Mesenchymal stem cell (in vitro differentiated cells and primary cell): Measurements from ENCODE around the gene PRSS21.

ENCODE experiments used
- DNase-seq: peaks from one replicate; pipeline ENCODE4 v3.0.0-alpha.2; 2013
- H2AFZ ChIP-seq: one replicate; pipeline ENCODE4 v1.6.1; 2013; ENCODE audit warnings: low read depth, mild to moderate bottlenecking, control low read depth, inconsistent platforms, low read length, moderate library complexity
- H2AK5ac ChIP-seq: 2 replicates; pipeline ENCODE4 v1.6.1; 2013; ENCODE audit warnings: low read length, moderate library complexity, mild to moderate bottlenecking, inconsistent platforms; ENCODE audit not compliant: severe bottlenecking
- H2BK120ac ChIP-seq: one replicate; pipeline ENCODE4 v1.6.1; 2013; ENCODE audit warnings: low read depth, mild to moderate bottlenecking, inconsistent platforms, low read length, moderate library complexity
- H2BK12ac ChIP-seq, 2 experiments: one replicate each; pipeline ENCODE4 v1.6.1; 2013; ENCODE audit warnings: inconsistent platforms in 2 of 2, low read length in 2 of 2, mild to moderate bottlenecking in 2 of 2, moderate library complexity in 2 of 2, control low read depth in 1 of 2
- H2BK15ac ChIP-seq: one replicate; pipeline ENCODE4 v1.6.1; 2013; ENCODE audit warnings: mild to moderate bottlenecking, low read depth, inconsistent platforms; ENCODE audit not compliant: poor library complexity, severe bottlenecking
- H2BK5ac ChIP-seq: 2 replicates; pipeline ENCODE4 v1.6.1; 2013; ENCODE audit warnings: low read depth, mild to moderate bottlenecking, low read length, control low read depth, inconsistent platforms; ENCODE audit not compliant: poor library complexity, severe bottlenecking
- H3K14ac ChIP-seq, 2 experiments: one replicate each; pipeline ENCODE4 v1.6.1; 2013; ENCODE audit warnings: inconsistent platforms in 2 of 2, low read length in 2 of 2, control low read depth in 1 of 2, mild to moderate bottlenecking in 1 of 2, moderate library complexity in 1 of 2
- H3K18ac ChIP-seq, 2 experiments: one replicate each; pipeline ENCODE4 v1.6.1; 2013; ENCODE audit warnings: inconsistent platforms in 2 of 2, low read length in 2 of 2, control low read depth in 1 of 2, low read depth in 1 of 2, mild to moderate bottlenecking in 1 of 2
- H3K23ac ChIP-seq, 2 experiments: one replicate each; pipeline ENCODE4 v1.6.1; 2013; ENCODE audit warnings: inconsistent platforms in 2 of 2, low read length in 2 of 2, mild to moderate bottlenecking in 2 of 2, moderate library complexity in 2 of 2, control low read depth in 1 of 2
- H3K27ac ChIP-seq: 2 replicates; pipeline ENCODE4 v1.5.1; 2013; ENCODE audit warnings: mild to moderate bottlenecking, moderate library complexity, low read length, control low read depth, inconsistent platforms; ENCODE audit not compliant: poor library complexity, severe bottlenecking
- H3K27me3 ChIP-seq, 2 experiments: 2 replicates each; pipeline versions ENCODE4 v1.6.1 to v1.7.0; 2013; ENCODE audit warnings: low read length in 2 of 2, mild to moderate bottlenecking in 2 of 2, moderate library complexity in 2 of 2, control low read depth in 1 of 2, inconsistent platforms in 1 of 2; ENCODE audit not compliant: control insufficient read depth in 1 of 2, insufficient read depth in 1 of 2
- H3K36me3 ChIP-seq, 2 experiments: 2 replicates each; pipeline versions ENCODE4 v1.6.1 to v1.7.0; 2013; ENCODE audit warnings: low read length in 2 of 2, control low read depth in 1 of 2, inconsistent platforms in 1 of 2, low read depth in 1 of 2, mild to moderate bottlenecking in 1 of 2; ENCODE audit not compliant: insufficient read depth in 2 of 2, control insufficient read depth in 1 of 2
- H3K4ac ChIP-seq, 2 experiments: one replicate each; pipeline ENCODE4 v1.6.1; 2013; ENCODE audit warnings: inconsistent platforms in 2 of 2, low read length in 2 of 2, mild to moderate bottlenecking in 2 of 2, moderate library complexity in 2 of 2, control low read depth in 1 of 2, low read depth in 1 of 2
- H3K4me1 ChIP-seq: 2 replicates; pipeline ENCODE4 v1.6.1; 2013; ENCODE audit warnings: low read depth, low read length, control low read depth; ENCODE audit not compliant: control insufficient read depth, insufficient read depth
- H3K4me2 ChIP-seq: 2 replicates; pipeline ENCODE4 v1.6.1; 2013; ENCODE audit warnings: low read length, mild to moderate bottlenecking, inconsistent platforms; ENCODE audit not compliant: poor library complexity, severe bottlenecking
- H3K4me3 ChIP-seq, 2 experiments: 2 replicates each; pipeline versions ENCODE4 v1.5.1 to v1.7.0; 2013; ENCODE audit warnings: low read length in 2 of 2, mild to moderate bottlenecking in 2 of 2, control low read depth in 1 of 2, low read depth in 1 of 2; ENCODE audit not compliant: insufficient read depth in 1 of 2
- H3K79me1 ChIP-seq: replicated peaks from 2 replicates; pipeline ENCODE4 v1.6.1; 2013; ENCODE audit warnings: mild to moderate bottlenecking, control low read depth, low read length, inconsistent platforms; ENCODE audit not compliant: poor library complexity, severe bottlenecking
- H3K9ac ChIP-seq: 2 replicates; pipeline ENCODE4 v1.7.0; 2013; ENCODE audit warnings: mild to moderate bottlenecking, low read length, moderate library complexity
- H3K9me3 ChIP-seq: 2 replicates; pipeline ENCODE4 v1.7.0; 2013; ENCODE audit warnings: mild to moderate bottlenecking, low read length; ENCODE audit not compliant: control insufficient read depth
- H4K8ac ChIP-seq: one replicate; pipeline ENCODE4 v1.6.1; 2013; ENCODE audit warnings: inconsistent platforms, mild to moderate bottlenecking, low read length, moderate library complexity
- H4K91ac ChIP-seq: one replicate; pipeline ENCODE4 v1.6.1; 2013; ENCODE audit warnings: mild to moderate bottlenecking, low read length, inconsistent platforms
- WGBS: methylation state at CpG from one replicate; pipeline ENCODE4 v1.1.7; 2013; ENCODE audit warnings: mixed read lengths; 5-methylcytosine and 5-hydroxymethylcytosine counted together

The PRSS21 gene

DNA sequence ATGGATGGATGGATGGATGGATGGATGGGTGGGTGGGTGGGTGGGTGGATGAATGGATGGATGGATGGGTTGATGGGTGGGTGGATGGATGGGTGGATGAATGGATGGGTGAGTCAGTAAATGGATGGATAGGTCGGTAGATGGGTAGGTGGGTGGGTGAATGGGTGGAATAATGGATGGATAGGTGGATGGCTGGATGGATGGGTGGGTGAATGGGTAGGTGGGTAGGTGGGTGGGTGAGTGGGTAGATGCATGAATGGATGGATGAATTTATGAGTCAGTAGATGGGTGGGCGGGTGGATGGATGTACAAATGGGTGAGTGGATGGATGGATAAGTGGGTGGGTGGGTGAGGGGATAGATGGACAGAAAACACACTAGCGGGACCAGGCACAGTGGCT lies 17.9 kb downstream of the PRSS21 start:
- Histone ChIP-seq H4K91ac (no peak overlapping the region), H3K27me3 (peaks cover 0 to 30% of the 10 kb centered on the region in 2 experiments), H3K79me1 (no peaks in the 10 kb centered on the region), H2BK12ac (no peak overlapping the region), H3K18ac (no peak overlapping the region), H3K9ac (no peak overlapping the region), H2BK15ac (no peak overlapping the region), H3K4ac (peak overlapping the region in 1 of 2 experiments; percentile 71), H2BK5ac (peak overlapping the region; percentile 94), H2AK5ac (peak overlapping the region; percentile 91), H3K14ac (no peak overlapping the region), H2AFZ (no peak overlapping the region), H3K9me3 (no peaks in the 10 kb centered on the region), H4K8ac (no peak overlapping the region), H2BK120ac (no peak overlapping the region), H3K23ac (no peak overlapping the region), H3K4me3 (no peak overlapping the region), H3K27ac (peak overlapping the region; percentile 97), H3K4me1 (peaks cover 30% of the 10 kb centered on the region), H3K4me2 (no peak overlapping the region), H3K36me3 (no peaks in the 10 kb centered on the region)
- WGBS = over 99% methylated on average over 3 of the region's 3 CpGs
- no peak for DNase-seq

DNA sequence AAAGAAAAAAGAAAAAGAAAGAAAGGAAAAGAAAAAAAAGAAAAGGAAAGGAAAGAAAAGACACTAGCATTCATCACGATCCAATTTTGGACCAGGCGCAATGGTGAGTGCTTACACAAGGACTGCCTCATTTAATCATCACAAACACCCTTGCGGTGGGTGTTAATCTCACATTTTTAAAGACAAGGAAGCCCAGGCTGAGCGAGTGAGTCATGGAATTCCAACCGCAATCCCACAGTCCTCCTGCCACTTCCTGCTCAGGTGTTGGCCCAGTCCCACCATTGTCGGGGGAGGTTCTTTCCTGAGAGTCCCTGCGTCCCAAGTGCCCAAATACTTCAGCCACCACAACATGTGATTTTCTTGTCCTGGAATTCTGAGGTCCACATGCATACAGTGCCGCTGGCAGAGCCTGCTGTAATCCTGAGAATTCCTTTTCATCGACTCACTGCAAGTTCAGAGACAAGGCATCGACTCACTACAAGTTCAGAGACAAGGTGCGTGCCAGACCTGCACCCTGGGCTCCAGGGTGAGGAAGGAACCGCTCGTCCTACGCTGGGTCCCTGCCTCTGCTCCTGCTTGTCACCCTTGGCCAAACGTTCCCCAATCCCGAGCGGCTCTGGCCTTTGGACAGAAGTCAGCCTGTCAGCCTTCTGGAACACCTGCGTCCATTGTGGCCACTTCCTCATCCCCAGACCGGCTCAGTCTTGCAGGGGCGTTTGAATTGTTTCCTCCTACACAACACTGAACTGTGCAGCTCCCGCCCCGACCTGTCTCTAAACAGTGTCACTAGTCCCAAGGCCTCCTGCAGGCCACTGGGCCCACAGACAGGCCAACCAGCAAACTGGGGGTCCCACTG lies 18.8 kb downstream of the PRSS21 start:
- H2BK5ac ChIP-seq = peak overlapping the region; percentile 94
- WGBS = 20% methylated on average over 22 of the region's 22 CpGs

DNA sequence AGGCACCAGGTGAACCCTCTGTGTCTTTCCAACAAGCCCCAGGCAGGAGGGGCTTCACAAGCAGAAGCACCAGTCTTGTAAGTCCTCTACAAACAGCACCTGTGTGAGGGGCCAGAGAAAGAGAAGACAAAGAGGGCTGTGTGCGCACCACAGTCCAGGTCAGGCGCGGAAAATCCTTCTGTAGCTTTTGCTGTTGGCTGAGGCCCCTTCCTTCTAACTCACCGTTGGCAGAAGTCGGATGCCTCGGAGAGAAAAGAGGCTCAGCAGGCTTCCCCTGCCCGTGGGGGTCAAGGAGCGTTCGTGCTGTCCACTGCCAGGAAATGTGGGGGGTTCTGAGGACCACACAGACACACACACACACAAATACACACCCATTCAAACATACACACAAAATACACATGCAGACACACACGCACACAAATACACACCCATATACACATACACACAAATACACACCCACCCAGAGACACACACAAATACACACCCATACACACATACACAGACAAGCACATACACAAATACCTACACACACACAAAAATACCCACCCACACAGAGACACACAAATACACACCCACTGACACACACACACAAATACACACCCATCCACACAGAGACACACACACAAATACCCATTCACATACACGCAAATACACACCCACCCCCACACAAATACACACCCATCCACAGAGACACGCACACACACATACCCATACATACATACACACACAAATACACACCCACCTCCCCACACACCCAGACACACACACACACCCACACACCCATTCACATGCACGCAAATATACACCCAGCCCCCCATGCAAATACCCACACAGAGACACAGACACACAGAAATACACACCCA lies 19.8 kb downstream of the PRSS21 start:
- Histone ChIP-seq H2BK120ac (peak overlapping the region; percentile 54), H3K4me2 (no peak overlapping the region), H3K36me3 (no peaks in the 10 kb centered on the region), H4K91ac (peak overlapping the region; percentile 2), H2AFZ (no peak overlapping the region), H3K79me1 (no peaks in the 10 kb centered on the region), H2BK12ac (peak overlapping the region; percentile 4 to 52), H3K27ac (peak overlapping the region; percentile 97), H3K18ac (peak overlapping the region; percentile 61 to 70), H3K27me3 (peaks cover 0 to 11% of the 10 kb centered on the region in 2 experiments), H3K14ac (no peak overlapping the region), H2AK5ac (peak overlapping the region; percentile 94), H3K4ac (peak overlapping the region in 1 of 2 experiments; percentile 17), H3K9ac (no peak overlapping the region), H3K4me3 (no peak overlapping the region), H2BK15ac (no peak overlapping the region), H2BK5ac (peak overlapping the region; percentile 50), H3K9me3 (no peaks in the 10 kb centered on the region), H3K4me1 (peaks cover 30% of the 10 kb centered on the region), H3K23ac (no peak overlapping the region), H4K8ac (no peak overlapping the region)
- DNase-seq = peak; percentile 15
- WGBS = 81% methylated on average over 13 of the region's 13 CpGs

More for the DNA sequence above, 18.8 kb downstream of the PRSS21 start:
- Histone ChIP-seq H3K23ac (no peak overlapping the region), H3K4me2 (peak overlapping the region; percentile 40), H2AFZ (no peak overlapping the region), H3K27ac (peak overlapping the region; percentile 97), H3K27me3 (peaks cover 0 to 21% of the 10 kb centered on the region in 2 experiments), H3K4me3 (no peak overlapping the region), H2BK12ac (peak overlapping the region; percentile 59), H2AK5ac (peak overlapping the region; percentile 94), H3K79me1 (no peaks in the 10 kb centered on the region), H2BK15ac (no peak overlapping the region), H3K9me3 (no peaks in the 10 kb centered on the region), H4K91ac (peak overlapping the region; percentile 70), H3K4ac (peak overlapping the region in 1 of 2 experiments; percentile 24), H3K14ac (no peak overlapping the region), H2BK120ac (peak overlapping the region; percentile 54), H3K9ac (no peak overlapping the region), H3K4me1 (peaks cover 30% of the 10 kb centered on the region), H4K8ac (peak overlapping the region; percentile 67), H3K36me3 (no peaks in the 10 kb centered on the region), H3K18ac (peak overlapping the region; percentile 34 to 70)
- peak; percentile 93 for DNase-seq

DNA sequence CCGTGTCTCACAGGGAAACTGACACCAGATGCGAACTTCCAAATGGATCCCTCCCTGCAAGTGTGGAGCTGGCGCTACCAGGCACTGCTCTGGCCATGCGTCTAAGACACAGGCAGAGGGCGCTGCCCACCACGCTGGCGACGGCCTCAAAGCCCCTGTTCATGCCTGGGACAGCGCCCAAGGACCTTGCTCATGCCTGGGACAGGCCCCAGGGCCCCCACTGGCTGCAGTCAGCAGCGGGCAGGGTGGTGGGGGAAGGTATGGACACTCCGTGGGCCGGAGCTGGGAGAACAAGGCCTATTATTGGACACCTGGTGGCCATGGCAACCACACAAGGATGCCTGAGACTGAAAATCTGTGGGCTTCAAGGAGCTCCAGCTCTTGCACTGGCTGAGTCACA lies 21.9 kb downstream of the PRSS21 start:
- no peak overlapping the region for H2BK5ac ChIP-seq
- H3K36me3 ChIP-seq = no peaks in the 10 kb centered on the region
- H3K4me2 ChIP-seq = no peak overlapping the region
- H3K23ac ChIP-seq = peak overlapping the region in 1 of 2 experiments; percentile 26
- H4K91ac ChIP-seq = peak overlapping the region; percentile 45
- H4K8ac ChIP-seq = peak overlapping the region; percentile 63
- no peak overlapping the region for H2BK120ac ChIP-seq
- H3K4me3 ChIP-seq = no peak overlapping the region
- no peak overlapping the region for H3K18ac ChIP-seq
- no peak overlapping the region for H3K4ac ChIP-seq
- no peak overlapping the region for H2AK5ac ChIP-seq
- no peak overlapping the region for H2BK15ac ChIP-seq
- no peaks in the 10 kb centered on the region for H3K79me1 ChIP-seq
- H2BK12ac ChIP-seq = peak overlapping the region in 1 of 2 experiments; percentile 39
- no peak overlapping the region for H3K27ac ChIP-seq
- DNase-seq = peak; percentile 77
- peaks cover 30% of the 10 kb centered on the region for H3K4me1 ChIP-seq
- WGBS = 13% methylated on average over 12 of the region's 12 CpGs
- peak overlapping the region; percentile 5 for H3K9ac ChIP-seq
- H3K14ac ChIP-seq = no peak overlapping the region
- H3K9me3 ChIP-seq = no peaks in the 10 kb centered on the region
- peak overlapping the region; percentile 53 for H2AFZ ChIP-seq
- H3K27me3 ChIP-seq = no peaks in the 10 kb centered on the region
